Measurements from ENCODE around the gene BRF1.
"Not testable (repeated sequence)": the region's sequence is repeated elsewhere in the genome, so short reads cannot be mapped to it uniquely, and the experiment has no call there.

The BRF1 gene, protein sequence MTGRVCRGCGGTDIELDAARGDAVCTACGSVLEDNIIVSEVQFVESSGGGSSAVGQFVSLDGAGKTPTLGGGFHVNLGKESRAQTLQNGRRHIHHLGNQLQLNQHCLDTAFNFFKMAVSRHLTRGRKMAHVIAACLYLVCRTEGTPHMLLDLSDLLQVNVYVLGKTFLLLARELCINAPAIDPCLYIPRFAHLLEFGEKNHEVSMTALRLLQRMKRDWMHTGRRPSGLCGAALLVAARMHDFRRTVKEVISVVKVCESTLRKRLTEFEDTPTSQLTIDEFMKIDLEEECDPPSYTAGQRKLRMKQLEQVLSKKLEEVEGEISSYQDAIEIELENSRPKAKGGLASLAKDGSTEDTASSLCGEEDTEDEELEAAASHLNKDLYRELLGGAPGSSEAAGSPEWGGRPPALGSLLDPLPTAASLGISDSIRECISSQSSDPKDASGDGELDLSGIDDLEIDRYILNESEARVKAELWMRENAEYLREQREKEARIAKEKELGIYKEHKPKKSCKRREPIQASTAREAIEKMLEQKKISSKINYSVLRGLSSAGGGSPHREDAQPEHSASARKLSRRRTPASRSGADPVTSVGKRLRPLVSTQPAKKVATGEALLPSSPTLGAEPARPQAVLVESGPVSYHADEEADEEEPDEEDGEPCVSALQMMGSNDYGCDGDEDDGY

DNA sequence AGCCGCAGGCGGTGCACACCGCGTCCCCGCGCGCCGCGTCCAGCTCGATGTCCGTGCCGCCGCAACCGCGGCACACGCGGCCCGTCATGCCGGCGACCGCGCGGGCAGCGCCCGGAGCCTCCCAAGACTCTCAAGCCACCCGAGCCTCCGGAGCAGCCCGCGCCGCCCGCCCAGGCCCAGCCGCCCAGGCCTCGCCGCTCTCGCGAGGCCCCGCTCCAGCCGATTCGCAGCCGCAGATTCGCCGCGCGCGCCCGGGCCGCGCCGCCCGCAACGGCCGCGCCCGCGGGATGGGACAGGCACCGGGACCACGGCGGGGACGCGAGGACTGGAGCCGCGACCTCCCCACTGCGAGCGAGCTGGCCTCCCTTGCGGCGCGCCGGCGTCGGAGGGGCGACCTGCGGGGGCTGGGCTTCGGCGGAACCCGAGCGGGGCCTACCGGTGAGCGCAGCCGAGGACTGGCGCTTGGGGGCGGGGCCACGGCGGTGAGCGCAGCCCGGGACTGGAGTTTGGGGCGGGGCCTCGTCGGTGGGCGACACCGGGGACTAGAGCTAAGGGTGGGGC lies at the start of gene BRF1:
TSS of gene BRF1 (minus strand) at position 460 of the 561 bp plus-strand sequence. CDS start at position 88, 372 bp downstream.
- DNase-seq, result peak in 1 of 2 experiments; percentile 97

DNA sequence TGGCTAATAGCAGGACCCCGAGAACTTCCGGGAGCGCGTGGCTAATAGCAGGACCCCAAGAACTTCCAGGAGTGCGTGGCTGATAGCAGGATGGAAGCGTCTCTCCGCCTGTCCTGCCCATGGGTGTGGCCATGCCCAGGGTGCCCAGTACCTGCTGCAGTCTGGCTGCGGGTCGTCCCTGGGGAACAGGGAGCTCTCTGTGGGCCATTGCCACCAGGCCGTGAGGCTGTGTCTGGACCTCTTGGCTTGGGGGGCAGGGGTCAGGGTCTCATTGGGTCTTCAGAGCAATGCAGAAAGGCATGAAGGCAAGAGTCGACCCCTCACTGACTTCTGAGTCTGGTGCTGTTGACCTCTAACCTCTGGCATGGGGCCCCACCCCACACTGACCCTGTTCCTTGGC lies 49.2 kb upstream of the BRF1 start:
- no peak for DNase-seq

DNA sequence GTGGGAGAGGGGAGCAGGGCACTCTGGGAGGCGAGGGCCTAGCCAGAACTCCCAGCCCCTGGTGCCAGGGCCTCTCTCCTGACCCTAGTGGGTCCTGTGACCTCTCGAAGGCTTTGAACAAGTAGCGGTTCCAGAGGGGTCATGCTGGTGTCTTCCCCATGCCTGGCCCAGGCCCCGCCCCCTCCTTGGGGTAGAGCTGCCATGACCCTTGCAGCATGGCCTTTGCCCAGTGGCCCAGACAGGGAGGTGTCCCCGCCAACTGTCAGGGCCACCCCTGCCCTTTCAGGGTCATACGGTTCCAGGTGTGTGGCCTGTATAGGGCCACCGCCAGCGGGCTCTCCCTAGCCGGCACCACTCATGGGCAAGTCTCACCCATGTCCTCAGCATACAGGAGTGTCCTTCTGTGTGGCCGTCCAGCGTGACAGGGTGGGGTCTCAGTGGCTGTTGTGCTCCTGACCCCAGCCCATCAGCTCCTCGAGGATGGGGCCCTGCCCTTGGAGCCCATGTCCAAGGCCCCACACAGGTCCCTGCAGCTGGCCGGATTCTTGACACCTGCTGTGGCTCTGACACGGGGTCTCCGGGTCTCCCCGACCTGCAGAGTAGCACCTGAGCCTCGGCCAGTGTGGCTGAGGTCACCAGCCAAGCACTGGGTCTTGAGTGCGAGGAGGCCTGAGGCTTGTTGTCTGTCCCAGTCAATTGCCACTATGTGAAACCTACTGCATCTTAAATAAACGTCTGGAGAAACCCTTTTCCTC lies 48.3 kb upstream of the BRF1 start:
- no peak for DNase-seq

DNA sequence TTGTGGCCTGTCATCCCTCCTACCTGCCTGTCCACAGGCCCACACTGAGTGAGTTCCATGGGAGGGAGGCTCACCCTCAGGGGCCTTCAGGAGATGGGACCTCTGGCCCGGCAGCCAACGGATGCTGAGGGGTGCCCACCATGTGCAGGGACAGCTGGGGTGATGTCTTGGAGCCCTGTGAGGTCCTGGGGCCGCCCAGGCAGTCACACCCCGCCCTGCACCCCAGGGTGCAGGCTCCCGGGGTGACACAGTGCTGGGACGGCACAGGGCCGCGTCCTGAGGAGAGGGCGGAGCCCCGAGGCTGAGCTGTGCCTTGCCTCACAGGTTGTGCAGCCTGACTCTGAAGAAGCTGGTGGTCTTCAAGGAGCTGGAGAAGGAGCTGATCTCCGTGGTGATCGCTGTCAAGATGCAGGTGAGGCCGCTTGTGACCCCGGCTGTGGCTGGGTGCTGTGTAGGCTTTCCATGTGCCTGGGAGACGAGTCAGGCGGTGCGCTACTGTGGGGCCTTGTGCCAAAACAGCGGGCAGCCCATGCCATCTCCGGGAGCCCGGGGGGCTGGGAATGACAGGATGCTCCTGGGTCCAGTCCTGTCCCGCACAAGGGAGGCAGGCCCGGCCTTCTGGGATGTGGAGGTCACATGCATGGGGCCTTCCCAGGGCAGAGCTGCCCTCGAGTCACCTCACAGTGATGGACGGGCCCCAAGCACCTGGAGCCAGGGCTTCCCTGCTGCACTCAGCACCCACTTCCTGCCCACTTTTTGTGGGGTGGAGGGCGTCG lies 47.6 kb upstream of the BRF1 start:
- DNase-seq, result no peak

DNA sequence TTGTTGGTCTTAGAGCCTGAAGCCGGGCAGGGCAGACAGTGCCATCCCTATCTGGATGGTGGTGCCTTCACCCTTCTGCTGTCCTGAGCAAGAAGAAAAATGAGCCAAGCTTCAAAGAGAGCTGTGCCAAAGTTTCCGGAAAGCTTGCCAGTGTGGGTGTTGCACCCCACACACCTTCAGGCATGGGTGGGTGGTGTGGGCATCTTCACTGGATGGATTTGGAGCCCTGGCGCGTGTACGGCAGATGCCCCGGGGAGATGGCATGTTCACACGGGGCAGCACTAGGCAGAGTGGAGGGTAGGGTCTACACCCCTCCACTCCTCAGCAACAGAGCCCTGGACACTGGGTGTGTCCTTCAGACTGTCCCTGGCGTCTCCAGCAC lies 46.8 kb upstream of the BRF1 start:
- DNase-seq, result no peak

DNA sequence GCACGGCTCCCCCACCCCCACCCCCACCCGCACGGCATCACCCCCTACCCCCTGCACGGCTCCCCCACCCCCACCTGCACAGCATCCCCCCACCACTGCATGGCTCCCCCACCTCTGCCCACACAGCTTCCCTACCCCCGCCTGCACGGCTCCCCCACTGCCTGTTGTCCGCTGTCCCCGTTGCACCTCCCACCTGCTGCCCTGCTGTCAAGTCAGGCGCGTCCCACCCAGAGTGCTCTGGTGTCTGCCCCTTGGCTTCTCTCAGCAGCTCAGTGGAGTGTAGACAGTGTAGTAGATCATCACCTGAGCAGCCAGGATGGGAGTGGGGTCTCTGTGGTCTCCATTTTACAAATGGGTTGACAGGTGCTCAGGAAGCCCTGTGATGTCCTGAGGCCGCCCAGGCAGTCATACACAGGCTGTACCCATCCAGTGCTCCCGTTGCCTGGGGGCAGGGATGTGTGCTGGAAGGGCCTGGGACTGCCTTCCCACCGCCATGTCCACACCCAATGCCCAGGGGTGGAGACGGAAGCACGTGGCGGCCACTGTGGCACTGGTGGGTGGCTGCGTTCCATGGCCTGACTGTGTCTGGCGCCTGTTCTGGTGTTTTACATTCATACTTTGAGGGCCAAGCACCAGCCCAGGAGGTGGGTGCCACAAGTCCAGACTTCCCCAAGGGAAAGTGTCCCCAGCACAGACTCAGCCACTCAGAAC lies 46.2 kb upstream of the BRF1 start:
- no peak for DNase-seq

DNA sequence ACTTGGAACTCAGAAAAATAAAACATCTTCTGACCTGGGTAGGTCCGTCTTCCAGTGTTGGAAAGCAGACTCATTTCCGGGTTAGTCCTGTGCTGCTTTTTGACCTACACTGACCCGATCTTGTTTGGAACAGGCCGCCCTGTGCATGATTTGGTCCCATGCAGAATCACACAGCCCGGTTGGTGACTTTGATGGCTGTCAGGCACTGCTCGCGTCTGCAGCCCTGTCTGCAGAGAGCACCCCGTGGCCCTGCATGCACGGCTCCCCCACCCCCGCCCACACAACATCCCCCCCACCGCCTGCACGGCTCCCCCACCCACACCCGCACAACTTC lies 45.4 kb upstream of the BRF1 start:
- no peak for DNase-seq

DNA sequence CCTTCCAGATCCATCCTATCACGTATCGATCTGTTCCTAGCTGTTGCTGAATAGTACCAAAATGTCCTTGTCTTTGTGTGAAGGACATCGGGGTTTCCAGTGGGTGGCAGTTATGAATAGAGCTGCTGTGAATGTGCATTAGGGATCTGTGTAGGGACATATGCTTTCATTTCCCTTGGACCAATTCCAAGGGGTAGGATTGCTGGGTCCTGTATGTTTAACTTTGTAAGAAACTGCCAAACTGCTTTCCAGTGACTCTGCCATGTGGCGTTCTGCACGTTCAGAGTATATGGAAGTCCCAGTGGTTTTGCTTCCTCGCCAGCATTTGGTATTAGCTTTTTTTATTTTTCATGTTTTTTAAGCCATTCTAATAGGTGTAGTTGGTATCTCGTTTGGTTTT lies 42.4 kb upstream of the BRF1 start:
- peak; percentile 50 to 85 for DNase-seq

DNA sequence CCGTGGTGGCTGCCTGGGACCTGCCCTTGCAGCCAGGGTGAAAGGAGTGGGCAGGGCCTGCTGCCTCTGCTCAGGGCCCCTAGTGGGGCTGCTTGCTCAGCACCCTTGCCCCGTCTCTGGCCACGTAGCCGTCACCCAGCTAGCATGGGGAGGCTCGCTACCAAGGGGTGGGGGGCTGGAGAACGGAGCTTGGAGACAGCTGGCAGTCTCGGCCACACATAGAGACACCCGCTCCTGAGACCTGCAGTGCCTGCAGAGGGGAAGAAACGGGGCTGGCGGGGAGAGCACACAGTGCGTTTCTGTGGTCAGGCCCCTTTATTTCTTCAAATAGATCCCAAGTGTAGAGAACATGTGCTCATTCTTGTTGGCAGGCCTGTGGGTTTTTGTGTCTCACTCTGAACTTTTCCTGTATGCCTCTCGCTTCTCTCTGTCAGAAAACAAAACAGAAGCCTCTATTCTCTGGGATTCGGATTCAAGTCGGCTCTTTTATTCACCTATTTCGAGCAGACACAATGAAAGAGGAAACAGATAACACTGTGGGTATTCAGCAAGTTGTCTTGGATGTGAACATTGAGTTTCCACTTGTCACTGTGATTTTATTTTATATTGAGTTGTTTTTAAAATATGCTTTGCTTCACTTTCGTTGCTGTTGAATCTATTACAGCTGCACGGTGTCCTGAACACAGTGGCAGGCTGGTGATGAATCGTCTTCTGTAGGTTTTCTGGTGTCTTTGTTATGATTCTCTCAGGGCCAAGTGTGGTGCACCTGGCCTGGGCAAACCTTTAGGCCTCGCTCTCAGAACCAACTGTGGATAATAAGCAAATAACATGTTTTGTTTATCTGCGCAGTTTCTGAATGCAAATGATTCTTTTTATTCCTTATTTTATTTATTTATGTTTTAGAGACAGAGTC lies 40.3 kb upstream of the BRF1 start:
- DNase-seq, result no peak

DNA sequence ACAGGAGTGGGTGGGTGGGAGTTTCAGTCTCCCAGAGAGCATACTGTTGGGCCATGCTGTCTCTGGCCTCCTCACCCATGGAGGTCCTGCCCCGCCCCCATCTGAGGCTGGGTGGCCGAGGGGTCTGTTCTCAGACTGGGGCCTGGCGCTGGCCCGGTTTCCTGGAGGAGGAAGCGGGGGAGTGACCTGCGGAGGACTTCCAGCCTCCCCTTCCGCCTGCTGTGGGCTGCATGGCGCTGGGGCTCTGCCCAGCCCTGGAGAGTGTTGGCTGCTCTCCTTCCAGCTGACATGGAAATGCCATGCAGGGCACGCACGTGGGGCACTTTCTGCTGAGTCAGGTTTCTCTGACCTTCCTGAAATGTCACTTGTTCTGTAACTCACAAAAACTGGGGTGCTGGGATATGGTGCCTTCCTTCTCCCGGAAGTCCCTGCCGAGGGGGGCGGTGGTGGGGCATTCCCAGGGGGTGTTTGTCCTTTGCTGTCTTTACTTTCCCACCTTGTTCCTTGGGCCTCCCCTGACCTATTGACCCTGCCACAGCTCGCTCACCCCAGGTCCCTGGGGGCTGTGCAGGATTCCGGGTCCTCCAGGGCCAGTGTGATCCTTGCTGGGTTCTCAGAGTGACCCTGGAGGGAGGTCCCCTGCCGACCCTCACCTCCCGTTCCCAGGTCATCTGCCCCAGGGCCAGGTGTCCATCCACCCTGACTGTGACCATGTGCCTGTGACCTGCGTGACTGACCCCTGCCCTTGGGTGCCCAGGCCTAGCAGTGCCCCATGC lies 37.4 kb upstream of the BRF1 start:
- DNase-seq, result no peak

DNA sequence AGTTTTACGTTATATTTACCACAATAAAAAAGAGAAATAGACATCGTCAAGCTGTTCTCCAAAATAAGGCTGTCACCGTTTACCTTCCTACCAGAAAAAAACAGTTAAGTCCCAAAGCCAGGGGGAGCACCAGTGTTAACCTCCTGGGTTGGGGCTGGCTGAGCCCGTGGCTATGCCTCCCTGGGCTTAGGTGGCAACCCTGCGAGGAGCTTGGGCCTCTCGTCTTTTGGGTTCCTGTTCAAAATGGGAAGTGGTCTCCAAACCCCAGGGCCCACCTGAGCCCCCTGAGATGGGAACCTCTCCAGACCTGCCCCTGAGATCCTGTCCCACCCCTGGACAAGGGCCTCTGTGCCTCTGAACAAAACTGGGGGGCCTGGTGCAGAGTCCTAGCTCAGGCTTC lies 36.6 kb upstream of the BRF1 start:
- DNase-seq, result no peak

DNA sequence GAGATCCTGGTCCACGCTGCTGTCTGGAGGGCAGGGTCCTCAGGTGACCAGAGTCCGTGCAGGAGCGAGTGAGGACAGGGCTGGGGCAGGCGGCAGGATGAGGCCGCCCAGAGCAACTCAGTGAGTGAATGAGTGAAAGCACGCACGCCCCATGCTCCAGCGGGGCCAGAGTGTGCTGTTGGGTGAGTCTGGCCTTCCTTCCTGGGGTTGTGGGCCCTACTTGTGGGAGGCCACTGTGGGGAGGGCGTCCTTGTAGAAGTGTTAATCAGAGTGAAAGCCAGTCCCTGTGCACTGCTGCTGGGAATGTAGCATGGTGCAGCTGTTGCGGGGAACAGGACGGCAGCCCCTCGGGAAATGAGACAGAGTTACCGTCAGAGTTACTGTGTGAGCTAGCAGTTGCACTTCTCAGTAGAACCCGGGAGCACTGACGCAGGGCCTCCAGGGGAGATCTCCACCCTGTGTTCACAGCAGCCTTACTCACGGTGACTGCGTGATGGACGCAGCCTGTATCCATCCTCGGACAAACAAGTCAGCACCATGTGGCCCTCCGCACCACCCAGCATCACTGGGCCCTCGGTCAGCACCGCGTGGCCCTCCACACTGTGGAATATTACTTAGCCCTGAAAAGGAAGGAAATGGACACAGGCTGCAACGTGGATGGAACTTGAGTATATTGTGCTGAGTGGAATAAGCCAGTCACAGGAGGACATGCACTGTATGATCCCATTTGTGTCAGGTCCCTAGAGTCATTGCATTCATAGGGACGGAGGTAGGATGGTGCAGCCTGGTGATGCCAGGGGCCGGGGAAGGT lies 35.9 kb upstream of the BRF1 start:
- DNase-seq, result no peak

DNA sequence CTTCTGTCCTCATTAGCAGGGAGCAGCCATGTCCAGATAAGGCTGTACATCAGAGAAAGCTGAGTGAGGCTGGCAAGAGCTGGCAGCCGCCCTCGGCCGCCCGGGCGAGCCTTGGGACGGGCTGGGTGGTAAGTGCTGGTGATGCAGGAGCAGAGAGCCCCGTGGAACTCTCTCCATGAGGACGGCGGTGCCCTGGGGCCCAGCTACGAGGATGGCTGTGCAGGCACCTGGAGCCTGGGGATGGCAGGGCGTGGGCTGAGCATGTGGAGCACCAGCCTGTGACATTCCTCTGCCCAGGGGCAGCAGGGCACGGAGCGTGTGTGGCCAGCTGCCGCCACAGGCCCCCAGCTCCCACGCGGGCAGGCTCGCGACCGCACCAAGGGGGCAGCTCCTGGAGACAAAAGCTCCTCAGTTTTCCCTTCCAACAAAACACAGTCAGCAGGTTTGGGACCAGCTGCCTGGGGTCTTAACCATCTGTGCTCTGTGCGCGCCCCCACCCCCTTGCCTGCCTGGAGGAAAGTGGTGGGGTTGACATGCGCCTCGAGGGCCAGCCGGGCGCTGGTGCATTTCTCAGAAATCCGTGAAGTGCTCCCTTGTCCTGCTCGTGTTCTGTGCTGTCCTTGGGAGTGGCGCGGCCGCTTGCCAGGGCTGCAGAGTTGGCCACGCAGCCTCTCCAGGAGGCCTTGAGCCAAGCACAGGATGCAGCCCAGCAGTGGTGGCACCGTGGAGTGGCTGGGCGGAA lies 35.1 kb upstream of the BRF1 start:
- DNase-seq, result no peak

DNA sequence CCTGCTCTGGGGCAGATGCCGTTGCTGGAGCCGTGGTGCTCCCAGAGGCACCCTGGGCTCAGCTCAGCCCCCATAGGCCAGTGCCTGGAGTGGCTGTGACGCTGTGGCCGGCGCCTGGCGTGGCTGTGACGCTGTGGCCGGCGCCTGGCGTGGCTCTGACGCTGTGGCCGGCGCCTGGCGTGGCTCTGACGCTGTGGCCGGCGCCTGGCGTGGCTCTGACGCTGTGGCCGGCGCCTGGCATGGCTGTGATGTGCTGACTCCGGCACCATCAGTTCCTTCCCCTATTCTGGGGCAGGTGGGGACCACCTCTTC lies 34.4 kb upstream of the BRF1 start:
- DNase-seq, result not testable (repeated sequence)

DNA sequence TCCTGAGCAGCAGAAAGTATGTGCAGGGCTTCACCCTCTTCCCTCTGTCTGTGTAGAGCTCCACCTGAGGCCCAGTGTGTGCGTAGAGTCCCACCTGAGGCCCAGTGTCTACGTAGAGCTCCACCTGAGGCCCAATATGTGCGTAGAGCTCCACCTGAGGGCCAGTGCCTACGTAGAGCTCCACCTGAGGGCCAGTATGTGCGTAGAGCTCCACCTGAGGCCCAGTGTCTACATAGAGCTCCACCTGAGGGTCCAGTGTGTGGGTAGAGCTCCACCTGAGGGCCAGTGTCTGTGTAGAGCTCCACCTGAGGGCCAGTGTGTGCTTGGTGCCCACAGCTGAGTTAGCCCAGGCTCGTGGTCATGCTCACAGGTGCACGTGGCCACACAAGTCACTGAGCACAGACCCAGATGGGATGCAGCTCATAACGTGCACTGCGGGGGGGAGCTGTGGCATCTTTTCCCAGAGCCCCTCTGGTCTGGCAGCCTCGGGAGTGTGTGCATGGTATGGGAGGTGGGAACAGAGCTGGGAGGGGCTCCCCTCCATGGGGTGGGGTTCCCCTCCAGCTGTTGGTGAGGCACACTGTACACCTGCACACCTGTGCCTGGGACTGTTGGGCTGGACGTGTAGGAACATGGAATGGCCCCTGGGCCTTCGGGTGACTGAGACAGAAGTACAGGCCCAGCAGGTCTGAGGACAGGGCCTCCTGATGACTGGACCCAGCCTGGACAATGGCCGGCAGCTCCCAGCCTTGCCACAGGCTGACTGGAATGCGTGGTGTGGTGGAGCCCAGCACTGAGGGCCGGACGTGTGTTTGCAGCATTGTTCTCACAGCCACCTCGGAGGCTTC lies 33.8 kb upstream of the BRF1 start:
- no peak for DNase-seq

DNA sequence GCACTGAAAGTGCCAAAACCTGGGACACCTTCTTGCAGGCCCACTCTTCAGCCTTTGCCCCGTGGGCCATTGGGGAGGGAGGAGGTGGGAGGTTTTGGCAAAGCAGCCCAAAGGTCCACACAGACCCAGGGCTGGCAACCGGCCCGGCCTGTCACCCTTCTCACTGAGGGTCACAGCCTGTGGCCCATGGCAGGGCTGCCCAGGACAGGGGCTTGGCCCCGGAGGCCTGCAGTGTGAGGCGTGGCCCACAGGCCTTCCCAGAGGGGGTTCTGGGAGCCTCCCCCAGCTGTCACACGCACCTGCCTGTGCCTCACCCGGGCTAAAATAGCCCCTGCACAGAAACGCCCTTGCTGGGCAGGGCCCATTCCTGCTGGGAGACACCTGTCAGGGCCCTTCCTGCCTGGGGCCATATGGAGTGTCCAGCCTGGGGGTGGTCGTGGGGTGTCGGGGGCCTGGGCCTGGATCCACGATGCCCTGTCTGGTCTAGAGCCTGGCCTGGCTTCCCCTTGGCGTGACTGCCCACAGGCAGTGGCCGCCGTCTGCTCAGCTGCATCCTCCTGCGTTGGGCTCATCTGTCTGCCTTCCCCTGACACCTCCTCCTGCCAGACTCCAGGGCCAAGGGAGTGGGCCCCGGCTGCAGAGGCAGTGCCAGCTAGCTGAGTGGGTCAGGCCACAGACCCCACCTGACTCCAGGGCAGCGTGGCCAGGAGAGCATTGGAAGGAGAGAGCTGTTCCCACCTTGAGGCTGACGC lies 33.0 kb upstream of the BRF1 start:
- peak in 1 of 2 experiments; percentile 25 for DNase-seq

DNA sequence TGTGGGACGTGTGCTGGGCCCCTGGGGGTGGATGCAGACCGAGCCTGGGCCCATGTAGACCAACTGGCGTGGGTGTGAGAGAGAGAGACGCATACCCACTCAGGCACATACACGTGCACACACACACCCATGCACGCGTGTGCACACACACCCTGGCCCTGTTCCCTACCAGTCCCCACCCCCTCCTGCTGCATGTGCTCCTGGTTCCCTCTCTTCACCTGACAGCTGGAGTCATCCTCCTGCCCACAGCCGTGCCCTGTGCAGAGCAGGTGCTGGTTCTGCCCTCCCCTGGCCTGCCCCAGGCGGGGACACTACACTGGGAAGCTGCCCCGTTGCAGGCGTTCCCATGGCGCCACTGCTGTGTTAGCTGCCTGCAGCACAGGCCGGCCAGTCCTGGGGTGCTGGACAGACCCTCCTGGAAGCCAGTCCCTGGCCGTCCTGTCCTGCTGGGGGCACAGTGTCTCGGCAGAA lies 32.3 kb upstream of the BRF1 start:
- no peak for DNase-seq
